GM21423 (cell line): Measurements from ENCODE around the gene SF1.
A peak's percentile ranks its signal among the peaks of the same experiment; 100 is the strongest.

Experiments
- ATAC-seq: cut with Tn5 transposase; IDR thresholded peaks from one replicate; pipeline ENCODE4 v1.9.1; 2021; ENCODE audit warnings: mild to moderate bottlenecking, moderate library complexity; ENCODE audit not compliant: unreplicated experiment

SF1 gene

GRCh38 chr11:64750361-64751054 lies 27.8 kb downstream of the SF1 start:
- no peak for ATAC-seq

DNA sequence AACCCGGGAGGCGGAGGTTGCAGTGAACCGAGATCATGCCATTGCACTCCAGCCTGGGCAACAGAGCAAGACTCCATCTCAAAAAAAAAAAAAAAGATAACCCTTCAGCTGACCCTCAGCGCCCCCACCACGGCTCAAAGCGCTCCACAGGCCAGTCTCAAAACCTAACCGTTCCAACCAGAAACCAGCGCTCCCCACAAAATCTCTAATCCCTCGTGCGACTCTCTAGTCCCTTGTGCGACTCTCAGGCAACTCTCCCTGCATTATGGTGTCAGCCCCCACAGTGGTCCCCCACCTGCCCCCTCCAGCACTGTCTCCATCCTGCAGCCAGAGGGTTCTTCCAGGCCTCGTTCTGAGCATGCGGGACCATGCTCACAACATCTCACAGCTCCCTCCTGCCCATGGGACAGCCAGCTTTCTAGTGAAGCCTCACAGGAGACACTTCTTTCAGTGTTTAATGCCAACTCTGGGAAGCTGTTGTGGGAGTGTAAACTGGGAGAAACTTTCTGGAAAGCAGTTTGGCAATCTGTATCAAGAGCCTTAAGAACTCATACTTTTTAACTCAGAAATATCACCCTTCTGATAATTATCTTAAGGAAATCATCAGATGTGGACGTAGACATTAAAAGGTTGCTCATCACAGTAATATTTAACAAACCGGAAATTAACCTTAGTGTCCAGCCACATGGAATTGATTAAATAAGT lies 30.2 kb downstream of the SF1 start:
- ATAC-seq, result no peak

DNA sequence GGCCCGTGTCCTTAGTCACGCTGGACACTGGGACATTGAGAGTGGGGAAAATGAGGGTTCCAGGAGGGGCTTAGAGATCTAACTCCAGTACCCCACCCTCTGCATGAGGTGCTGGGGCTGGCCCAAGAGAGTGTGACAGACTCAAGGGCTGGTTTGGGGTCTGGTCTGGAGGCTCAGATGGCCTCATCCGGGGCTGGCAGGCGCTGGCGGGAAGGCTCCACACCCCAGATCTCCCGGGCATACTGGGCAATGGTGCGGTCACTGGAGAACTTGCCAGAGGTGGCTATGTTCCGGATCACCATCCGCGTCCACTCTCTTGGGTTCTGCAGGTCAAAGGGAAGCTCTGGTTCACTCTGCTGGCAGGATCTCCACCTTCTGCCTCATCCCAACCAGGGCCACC lies 31.9 kb downstream of the SF1 start:
- no peak for ATAC-seq

- ATAC-seq, result no peak
These were observed 32.6 kb downstream of the SF1 start for GRCh38 chr11:64745521-64746328.

GRCh38 chr11:64745189-64745520 lies 33.2 kb downstream of the SF1 start:
- ATAC-seq, result peak; percentile 38

GRCh38 chr11:64744544-64745188 lies 33.7 kb downstream of the SF1 start:
- peak; percentile 1 for ATAC-seq

DNA sequence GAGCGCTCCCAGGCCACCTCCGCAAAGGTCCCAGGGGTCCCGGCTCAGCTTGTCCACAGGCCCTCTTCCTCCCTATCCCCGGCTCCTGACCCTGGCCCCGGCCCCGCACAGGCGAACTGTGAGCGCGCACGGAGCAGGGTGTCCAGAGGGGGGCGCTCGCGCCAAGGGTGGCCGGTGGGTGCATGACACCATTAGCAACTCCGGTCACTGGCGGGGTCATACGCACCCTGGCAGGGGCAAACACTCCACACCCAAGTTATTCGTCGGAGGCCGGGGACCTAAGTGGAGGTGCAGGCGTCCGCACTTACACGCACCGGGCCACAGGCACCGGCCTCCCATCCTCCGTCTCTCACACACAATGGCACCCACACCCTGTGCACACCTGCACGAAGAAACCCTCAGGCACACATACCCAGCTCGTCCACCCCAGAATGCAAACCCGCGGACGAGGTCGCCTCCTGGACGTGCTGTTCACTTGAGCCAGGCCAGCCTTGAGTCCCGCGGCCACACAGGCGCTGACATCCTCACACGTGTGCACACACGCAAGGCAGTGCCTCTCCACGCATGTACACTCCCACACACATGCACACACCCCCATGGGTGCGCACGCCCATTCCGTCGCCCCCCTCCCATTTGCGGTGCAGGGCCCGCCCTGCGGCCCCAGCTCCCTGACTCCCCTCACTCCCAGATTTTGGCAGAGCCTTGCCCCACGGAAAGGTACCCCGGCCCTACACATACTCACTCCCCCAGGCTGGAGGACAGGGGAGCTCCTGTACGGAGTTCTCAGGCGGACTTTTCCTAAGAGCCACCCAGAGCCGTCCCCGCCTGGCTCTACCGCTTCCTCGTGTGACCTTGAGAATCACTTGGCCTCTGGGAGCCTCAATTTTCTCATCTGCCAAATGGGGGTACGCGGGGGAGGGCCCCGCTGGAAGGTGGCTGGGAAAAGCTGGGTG lies 34.5 kb downstream of the SF1 start, which contains the start of gene RASGRP2:
TSS of gene RASGRP2 (minus strand) at position 552 of the 953 bp plus-strand sequence. CDS start 1,276 bp downstream, outside the sequence.
- peak; percentile 23 for ATAC-seq

DNA sequence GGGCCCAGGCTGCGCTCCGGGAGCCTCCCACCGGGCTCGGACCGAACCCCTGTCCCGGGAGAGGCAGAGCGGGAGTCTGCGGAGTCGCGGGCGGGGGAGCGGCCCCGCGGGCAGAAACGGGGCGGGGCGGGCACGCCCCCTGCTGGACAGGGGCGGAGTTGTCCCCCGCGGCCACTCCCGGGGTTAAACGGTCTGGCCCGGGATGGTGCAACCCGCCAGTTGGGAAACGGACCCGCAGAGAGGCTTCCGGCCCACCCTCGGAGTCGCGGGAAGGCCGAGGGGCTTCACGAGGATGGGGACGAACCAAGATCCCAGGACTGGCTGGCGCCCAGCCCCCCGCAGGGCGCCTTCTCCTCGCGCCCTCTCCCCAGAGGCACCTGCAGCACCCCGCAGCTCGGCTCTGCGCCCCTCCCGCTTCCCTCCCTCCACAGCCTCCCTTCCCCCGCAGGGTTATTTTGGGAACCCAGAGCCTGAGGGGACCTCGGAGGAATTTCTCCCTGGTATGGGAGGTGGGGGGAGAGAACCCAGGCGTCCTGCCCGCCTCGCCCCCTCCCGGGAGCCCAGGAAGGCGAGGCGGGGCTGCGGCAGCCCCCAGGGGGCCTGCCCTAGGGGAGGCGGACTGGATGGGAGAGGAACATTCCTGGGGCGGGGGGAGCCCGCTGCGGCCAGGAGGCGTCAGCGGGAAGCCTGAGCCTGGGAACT lies 35.3 kb downstream of the SF1 start:
- ATAC-seq, result no peak

DNA sequence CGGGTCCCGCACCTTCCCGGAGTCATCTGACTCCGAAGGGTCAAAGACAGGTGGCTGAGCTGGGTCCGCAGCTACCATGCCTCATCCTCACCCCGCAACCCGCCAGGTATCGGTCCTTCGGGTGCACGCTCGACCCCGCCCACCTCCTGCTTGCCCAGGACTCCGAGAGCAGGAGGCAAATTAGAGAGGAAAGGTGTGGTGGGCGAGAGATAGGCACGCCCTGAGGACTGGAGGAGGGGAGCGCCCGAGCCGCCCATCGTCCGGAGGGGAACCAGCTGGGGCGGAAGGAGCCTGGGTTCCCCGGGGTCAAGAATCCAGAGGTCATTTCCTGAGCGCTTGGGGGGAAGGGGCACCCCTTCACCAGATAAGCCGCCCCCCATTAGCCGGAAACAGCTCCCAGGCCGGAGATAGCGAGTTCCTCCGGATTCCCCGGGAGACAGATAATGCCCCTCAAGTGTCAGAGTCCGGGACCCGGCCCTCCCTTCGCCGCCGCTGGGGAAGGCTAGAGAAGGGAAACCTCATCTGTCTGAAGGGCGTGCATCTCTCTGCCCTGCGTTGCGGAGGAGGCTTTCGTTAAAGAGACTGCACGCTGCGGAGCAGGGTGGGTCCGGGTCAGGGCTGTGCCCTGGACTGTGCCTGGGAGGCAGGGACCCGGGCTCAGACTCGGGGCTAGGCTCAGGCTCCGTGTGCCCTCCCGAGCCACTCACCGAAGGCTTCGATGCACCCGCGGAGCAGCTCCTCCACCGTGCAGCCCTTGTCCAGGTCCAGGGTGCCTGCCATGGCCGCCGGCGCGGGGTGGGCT lies 36.1 kb downstream of the SF1 start:
- ATAC-seq, result no peak

DNA sequence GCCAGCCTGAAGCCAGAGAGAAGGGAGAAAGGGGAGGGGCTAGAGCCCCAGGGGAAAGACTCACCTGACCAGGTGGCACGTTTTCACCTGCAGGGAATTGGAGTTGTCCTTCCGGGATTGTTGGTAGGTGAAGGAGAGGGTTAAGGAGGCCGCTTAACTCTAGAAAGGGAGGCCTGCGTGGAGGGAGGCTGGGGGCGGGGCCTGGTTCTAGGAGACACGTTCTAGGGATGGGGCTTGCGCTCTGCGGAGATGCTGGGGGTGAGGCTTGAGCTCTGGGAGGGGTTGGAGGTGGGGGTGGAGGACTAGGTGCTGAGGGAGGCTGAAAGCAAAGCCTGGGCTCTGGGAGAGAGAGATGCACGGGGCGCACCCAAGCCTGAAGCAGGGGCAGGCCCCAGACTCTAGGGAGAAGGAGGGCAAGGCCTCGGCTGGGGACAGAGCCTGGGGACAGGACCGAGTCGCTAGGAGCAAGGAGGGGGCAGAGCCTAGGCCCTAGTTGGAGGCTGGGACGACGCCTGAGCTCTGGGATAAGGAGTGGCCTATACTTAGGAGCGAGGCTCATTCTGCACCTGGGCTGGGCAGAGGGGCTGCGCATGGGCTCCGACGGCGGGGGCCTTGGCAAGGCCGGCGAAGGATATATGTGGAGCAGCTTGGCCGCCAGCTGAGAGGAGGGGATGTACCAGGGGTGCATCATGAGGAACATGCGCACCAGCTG lies 36.8 kb downstream of the SF1 start:
- ATAC-seq, result no peak

GRCh38 chr11:64739871-64740270 lies 38.5 kb downstream of the SF1 start:
- no peak for ATAC-seq

DNA sequence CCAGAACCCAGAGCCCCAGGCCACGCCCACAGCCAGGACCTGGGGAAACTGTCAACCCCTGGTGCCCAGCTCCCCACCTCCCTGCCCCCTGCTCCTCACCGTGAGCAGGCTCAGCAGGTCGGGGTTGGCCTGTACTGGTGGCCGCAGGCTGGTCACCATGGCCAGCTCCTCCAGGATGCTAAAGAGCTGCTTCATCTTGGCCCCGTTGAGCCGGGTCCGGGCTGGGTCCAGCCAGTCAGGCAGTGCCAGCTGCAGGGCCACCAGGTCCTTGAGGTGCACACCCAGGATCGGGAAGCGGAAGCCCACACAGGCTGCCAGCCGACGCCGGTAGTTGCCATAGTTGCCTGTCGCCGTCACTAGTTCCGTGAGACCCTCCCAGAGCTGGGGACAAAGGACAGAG lies 41.7 kb downstream of the SF1 start:
- no peak for ATAC-seq

DNA sequence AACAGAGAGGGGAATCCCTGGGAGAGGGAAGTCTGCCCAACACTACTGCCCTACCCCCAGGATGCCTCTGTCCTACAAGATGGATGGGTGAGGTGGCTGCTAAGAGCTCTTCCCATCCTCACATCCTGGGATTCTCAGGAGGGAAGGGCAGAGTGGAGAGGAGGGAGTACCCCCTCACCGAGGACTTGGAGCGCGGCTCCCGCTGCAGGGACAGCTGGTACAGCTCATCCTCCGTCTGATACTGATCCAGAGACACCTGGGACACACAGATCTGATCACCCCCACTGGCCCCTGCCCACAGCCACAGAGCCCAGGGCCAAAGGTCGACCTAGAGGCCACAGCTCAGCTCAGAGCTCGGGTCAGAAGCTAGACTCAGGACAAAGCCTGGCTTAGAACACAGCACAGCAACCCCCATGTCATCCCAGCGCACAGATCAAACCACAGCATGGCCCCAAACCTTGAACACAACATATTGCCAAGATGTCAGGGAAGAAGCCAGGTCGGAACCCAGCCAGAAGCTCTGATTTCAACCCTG lies 42.5 kb downstream of the SF1 start:
- ATAC-seq, result no peak

- no peak for ATAC-seq
These were observed 43.3 kb downstream of the SF1 start for GRCh38 chr11:64734811-64735724.

DNA sequence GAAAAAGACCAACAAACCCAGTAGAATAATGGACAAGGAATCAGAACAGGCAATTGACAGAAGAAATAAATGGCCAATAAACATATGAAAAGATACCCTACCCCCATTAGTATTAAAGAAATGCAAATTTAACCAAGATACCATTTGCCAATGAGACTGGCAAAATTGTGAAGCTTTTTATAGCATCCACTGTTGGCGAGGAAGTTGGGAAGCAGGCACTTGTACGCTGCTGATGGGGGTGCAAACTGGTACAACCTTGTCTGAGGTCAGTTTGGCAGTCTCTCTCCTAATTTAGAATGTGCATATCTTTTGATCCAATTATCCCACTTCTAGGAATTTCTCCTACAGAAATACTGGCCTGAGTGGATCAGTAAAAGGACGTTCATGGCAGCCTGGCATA lies 46.7 kb downstream of the SF1 start:
- ATAC-seq, result no peak

DNA sequence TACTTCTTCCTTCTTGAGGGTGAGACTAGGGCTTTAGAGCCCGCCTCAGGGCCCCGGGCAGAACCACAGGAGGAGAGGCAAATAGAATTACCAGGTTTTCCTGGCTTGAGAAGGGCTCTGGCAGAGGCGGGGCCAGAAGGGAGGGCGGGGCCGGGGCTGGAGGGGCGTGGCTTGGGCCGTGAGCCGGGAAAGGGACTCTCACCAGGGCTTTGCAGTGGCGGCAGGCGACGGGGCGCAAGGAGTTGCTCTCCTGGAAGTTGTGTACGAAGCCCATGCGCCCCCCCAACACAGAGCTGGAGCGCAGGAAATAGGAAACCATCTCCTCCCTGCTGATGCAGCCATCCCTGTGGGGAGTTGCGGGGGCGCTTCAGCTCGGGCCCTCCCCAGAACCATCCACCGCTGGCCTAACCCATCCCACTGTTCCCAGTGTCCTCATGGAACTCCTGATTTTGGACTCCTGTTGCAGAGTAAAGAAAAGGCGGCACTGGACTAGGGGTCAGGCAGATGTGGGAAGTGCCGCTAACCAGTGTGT lies 48.4 kb downstream of the SF1 start:
- ATAC-seq, result no peak
